MG63 (cell line): ENCODE results near the gene PTRHD1. TPM values are rescaled to one million over a fixed set of nuclear protein-coding genes. Genes with fewer than 3 reads are reported as not detected.
"Not testable (repeated sequence)": the region's sequence is repeated elsewhere in the genome, so short reads cannot be mapped to it uniquely, and the experiment has no call there.

Experiments used
- DNase-seq: peaks from one replicate; pipeline ENCODE4 v3.0.0-alpha.2; 2020
- H3K27me3 ChIP-seq: fragments of 250-450 bp; sonication (Bioruptor Pico); 2 replicates; pipeline ENCODE4 v1.5.1; 2020; ENCODE audit warnings: mild to moderate bottlenecking, moderate library complexity
- H3K36me3 ChIP-seq: fragments of 250-450 bp; sonication (Bioruptor Pico); 2 replicates; pipeline ENCODE4 v1.5.1; 2020; ENCODE audit warnings: mild to moderate bottlenecking, moderate library complexity
- H3K4me3 ChIP-seq: fragments of 250-450 bp; sonication (Bioruptor Pico); 2 replicates; pipeline ENCODE4 v1.5.1; 2020; ENCODE audit warnings: mild to moderate bottlenecking, moderate library complexity
- H3K9me3 ChIP-seq: fragments of 250-450 bp; sonication (Bioruptor Pico); 2 replicates; pipeline ENCODE4 v1.5.1; 2020; ENCODE audit warnings: mild to moderate bottlenecking, moderate library complexity
- total RNA-seq: library from RNA; depleted of rRNA; stranded (reverse); fragments of >200 nt; shearing (Covaris generic); gene quantifications from 2 replicates; pipeline ENCODE4 v1.2.3, GENCODE V29; 2014; ENCODE audit warnings: low replicate concordance

Gene PTRHD1
- total RNA-seq, 1 experiment from 2014 or later: 28.6 TPM

DNA sequence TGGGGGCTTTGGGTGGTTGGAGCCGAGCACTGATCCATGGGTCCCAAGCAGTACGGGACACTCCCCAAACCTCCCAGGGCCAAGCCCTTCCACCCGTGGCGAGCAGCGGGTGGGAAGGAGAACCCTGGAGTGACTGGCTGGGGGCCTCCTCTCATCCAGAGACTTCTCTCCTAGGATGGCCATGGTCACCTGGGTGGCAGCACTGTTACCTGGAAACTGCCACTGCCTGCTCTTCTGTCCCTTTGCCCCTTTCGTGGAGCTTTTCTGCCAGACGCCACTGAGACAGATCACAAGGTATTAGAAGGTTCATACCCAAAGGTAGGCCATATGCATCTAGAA is 27.0 kb upstream of the PTRHD1 start:
- Histone ChIP-seq H3K4me3 (no peak overlapping the region), H3K36me3 (peaks cover 76% of the 10 kb centered on the region), H3K9me3 (no peaks in the 10 kb centered on the region), H3K27me3 (no peaks in the 10 kb centered on the region)
- DNase-seq: no peak

DNA sequence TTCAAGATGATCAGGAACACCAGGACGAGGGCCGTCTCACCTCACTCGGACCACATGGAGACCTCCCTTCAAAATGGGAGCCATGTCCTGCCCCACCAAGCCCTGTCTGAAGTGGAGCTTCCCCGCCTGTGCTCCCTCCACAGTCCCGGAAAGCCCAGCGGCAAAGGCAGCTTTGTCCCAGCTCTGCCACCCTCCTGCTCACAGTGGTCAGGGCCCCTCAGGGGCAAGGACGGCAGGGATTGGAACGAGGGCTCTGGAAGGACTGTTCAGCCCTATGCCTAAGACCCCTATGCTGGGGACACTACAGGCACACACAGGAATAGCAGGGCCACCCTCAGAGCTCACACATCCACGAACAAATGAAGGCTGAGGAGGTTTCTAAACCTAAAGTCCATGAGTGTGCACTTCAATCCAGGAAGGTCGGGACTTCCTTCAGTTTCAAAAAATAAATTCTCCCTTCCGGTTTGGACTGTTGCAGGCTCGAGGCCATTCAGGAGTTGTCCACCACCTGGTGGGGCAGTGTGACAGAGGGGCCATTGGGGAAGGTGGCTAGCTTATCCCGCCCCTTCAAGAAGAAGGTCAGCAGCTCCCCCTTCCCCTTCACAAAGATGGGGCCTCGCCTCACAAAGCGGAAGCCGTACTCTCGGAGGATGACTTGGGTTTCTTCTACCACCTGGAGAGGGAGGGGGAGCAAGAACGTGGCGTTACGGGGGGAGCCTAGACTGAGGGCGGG is 26.4 kb upstream of the PTRHD1 start:
- Histone ChIP-seq H3K27me3 (no peaks in the 10 kb centered on the region), H3K36me3 (peaks cover 78% of the 10 kb centered on the region), H3K4me3 (no peak overlapping the region), H3K9me3 (no peaks in the 10 kb centered on the region)
- DNase-seq: no peak

DNA sequence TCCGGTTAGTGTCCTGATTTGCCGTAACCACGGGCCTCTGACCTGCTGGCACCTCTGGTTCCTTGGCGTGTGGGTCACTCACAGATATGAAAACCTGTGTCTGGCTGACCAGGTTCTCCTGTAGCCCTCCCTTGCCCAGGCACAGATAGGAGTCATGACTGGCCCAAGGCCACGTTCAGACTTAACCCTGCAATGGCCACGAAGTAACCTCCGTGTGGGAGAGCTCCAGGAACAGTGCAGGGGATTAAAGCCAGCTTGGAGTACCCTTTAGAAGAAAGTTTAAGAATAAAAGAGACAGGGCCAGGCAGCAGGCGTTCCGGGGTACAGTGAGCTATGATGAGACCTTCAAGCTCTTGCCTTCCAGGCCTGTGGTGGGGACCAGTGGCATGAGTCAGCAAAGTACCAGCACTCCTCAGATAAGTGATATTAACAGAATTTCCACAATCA is 25.6 kb upstream of the PTRHD1 start:
- H3K36me3 ChIP-seq: peaks cover 80% of the 10 kb centered on the region

DNA sequence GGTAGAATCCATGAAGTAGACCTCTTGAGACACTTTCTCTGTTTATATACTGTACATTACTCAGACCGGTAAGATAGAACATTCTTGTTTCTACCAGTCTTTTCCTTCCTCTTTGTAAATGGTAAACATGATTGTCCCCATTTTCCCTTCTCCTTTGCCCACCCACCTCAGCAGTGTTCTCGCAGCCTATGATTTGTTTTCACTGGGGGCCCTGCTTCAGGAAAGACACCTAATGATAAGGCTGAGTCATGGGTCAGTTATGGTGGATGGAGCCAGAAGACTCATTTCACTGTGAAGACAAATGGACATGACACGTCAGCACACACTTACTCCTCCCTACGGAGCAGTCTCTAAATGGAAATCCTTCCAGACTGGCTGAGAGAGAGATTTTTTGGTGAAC is 23.7 kb upstream of the PTRHD1 start:
- H3K36me3 ChIP-seq: peaks cover 80% of the 10 kb centered on the region
- no peaks in the 10 kb centered on the region for H3K9me3 ChIP-seq
- H3K4me3 ChIP-seq: no peak overlapping the region
- H3K27me3 ChIP-seq: no peaks in the 10 kb centered on the region
- DNase-seq: no peak

More for the DNA sequence above, 25.6 kb upstream of the PTRHD1 start:
- Histone ChIP-seq H3K9me3 (no peaks in the 10 kb centered on the region), H3K27me3 (no peaks in the 10 kb centered on the region), H3K4me3 (no peak overlapping the region)
- DNase-seq: no peak

DNA sequence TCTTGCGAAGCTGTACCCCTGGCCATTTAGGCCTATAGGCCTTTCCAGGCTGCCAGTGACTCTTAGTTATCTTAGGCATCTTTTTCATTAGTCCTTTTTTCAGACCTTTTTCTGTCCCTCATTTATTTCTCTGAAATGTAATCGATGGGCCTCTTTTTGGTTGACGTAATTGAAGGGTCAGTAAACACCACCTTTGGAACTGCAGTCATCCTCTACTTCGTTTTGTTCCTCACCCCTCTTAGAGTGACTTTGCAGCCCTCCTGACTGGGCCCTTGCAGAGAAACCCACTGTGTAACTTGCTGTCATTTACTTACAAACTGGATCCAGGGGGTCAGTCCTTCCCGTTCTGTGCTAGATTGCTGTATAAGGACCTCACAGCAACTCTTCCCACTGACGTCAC is 23.2 kb upstream of the PTRHD1 start:
- H3K36me3 ChIP-seq: peaks cover 82% of the 10 kb centered on the region
- no peaks in the 10 kb centered on the region for H3K27me3 ChIP-seq
- DNase-seq: no peak
- no peak overlapping the region for H3K4me3 ChIP-seq
- H3K9me3 ChIP-seq: no peaks in the 10 kb centered on the region

DNA sequence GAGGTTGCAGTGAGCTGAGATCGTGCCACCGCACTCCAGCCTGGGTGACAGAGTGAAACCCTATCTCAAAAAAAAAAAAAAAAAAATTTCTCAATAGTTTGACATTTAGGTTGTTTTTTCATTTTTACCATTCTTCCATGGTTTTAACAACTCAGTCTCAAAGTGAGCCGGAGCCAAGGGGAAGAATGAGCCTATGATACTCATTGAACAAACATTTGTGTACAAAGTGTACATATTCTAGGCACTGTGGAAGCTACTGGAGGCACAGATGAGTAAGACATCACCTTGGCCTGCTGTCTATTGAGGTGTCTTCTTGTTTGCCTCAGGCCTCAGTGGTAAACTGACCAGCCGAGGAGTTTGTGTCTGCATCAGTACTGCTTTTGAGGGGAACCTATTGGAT is 22.0 kb upstream of the PTRHD1 start:
- no peaks in the 10 kb centered on the region for H3K27me3 ChIP-seq
- no peak overlapping the region for H3K4me3 ChIP-seq
- no peaks in the 10 kb centered on the region for H3K9me3 ChIP-seq
- peaks cover 70% of the 10 kb centered on the region for H3K36me3 ChIP-seq
- DNase-seq: no peak

DNA sequence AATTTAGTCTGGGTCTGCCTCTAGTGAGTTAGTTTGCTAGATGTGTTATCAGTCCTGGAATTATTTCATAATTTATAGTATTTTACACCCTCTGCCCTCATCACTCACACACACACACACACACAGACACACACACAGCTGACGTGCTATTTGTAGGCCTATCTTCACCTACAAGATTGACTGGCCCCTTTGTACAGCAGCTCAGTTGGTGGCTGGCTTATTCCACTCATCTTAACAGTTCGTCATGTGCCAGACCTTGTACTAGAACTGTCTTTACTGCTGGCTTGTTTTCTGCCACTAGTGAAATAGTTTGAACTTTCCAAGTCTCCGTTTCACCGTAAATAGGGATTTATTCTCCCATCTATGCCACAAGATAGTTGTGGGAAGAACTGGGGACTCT is 21.3 kb upstream of the PTRHD1 start:
- DNase-seq: no peak
- H3K36me3 ChIP-seq: peaks cover 67% of the 10 kb centered on the region

DNA sequence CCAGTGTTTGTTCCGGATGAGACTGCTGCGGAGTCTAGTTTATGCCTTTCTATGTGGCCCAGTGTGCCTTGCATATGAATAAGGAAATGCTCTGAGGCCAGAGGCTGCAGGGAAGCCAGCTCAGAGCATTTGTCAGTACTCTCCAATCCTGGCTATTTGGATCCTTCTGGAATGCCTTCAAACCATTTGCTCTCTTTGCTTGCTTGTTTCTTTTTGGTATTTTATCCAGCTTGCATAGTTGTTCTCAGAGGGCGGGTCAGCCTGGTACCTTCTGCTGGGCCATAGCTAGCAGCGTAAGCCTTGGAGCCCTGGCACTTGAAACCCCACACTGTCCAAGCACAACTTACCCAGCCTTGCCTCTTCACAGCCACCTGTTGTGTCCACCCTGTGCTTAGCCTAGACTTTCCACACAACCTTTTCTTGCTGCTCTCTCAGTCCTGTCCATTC is 20.5 kb upstream of the PTRHD1 start:
- Histone ChIP-seq H3K4me3 (no peak overlapping the region), H3K27me3 (no peaks in the 10 kb centered on the region), H3K9me3 (no peaks in the 10 kb centered on the region), H3K36me3 (peaks cover 62% of the 10 kb centered on the region)
- DNase-seq: no peak

More for the DNA sequence above, 21.3 kb upstream of the PTRHD1 start:
- H3K9me3 ChIP-seq: no peaks in the 10 kb centered on the region
- H3K27me3 ChIP-seq: no peaks in the 10 kb centered on the region
- no peak overlapping the region for H3K4me3 ChIP-seq

DNA sequence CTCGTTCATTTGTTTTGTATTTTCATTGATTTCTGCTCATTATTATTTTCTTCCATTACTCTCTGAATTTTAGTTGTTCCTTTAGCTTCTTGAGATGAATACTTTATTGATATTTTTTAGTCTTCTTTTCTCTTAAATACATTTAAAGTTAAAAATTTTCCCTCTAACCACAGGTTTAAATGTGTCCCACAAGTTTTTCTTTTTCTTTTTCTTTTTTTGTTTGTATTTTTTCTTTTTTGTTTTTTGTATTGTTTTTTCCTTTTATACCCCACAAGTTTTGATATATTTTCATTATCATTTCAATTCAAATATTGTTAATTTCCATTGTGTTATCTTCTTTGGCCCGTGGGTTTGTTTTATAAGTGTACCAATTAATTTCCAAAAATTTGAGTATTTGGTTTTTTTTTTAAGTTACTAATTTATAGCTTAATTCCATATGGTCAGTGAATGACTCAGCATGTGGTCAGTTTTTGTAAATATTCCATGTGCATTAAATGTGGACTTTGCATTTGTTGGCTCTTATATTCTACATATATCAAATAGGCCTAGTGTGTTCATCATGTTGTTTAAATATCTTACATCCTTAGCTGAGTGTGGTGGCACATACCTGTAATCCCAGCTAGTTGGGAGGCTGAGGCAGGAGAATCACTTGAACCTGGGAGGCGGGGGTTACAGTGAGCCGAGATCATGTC is 16.3 kb upstream of the PTRHD1 start:
- Histone ChIP-seq H3K9me3 (no peaks in the 10 kb centered on the region), H3K4me3 (no peak overlapping the region), H3K27me3 (no peaks in the 10 kb centered on the region), H3K36me3 (peaks cover 30% of the 10 kb centered on the region)
- no peak for DNase-seq

DNA sequence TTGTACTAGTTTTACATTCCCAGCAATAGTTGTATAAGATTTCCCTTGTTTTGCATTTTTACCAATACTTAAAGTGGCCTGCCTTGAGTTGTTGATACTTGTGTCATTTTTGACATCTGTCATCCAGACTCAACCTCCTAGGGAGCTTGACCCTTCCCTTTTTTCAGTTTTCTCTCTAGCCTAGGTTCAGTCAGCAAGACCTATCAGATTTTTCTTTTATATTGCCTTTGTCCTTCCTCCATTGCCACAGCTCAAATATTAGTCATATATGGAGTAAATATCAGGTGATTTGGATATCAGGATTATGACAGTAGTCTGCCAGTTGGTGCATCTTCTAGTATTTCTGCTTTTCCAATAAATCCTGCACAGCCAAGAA is 13.5 kb upstream of the PTRHD1 start:
- Histone ChIP-seq H3K27me3 (no peaks in the 10 kb centered on the region), H3K9me3 (no peaks in the 10 kb centered on the region), H3K36me3 (peaks cover 17% of the 10 kb centered on the region), H3K4me3 (no peak overlapping the region)
- DNase-seq: no peak

DNA sequence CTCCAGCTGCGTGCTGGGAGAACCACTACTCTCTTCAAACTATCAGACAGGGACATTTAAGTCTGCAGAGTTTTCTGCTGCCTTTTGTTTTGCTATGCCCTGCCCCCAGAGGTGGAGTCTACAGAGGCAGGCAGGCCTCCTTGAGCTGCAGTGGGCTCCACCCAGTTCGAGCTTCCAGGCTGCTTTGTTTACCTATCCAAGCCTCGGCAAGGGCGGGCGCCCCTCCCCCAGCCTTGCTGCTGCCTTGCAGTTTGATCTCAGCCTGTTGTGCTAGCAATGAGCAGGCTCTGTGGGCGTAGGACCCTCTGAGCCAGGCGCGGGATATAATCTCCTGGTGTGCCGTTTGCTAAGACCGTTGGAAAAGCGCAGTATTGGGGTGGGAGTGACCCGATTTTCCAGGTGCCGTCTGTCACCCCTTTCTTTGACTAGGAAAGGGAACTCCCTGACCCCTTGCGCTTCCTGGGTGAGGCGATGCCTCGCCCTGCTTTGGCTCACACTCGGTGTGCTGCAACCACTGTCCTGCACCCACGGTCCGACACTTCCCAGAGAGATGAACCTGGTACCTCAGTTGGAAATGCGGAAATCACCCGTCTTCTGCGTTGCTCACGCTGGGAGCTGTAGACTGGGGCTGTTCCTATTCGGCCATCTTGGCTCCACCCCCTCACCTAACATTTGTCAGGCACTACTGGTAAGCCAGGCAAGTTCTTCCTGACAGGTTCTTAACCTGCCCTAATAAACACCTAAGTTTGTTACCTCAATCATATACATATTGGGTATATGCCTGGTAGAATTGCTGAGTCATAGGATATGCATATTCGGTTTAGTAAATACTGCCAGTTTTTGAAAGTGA is 12.8 kb upstream of the PTRHD1 start:
- H3K27me3 ChIP-seq, DNase-seq, H3K9me3 ChIP-seq, H3K4me3 ChIP-seq: not testable (repeated sequence)
- H3K36me3 ChIP-seq: peaks cover 21% of the 10 kb centered on the region

DNA sequence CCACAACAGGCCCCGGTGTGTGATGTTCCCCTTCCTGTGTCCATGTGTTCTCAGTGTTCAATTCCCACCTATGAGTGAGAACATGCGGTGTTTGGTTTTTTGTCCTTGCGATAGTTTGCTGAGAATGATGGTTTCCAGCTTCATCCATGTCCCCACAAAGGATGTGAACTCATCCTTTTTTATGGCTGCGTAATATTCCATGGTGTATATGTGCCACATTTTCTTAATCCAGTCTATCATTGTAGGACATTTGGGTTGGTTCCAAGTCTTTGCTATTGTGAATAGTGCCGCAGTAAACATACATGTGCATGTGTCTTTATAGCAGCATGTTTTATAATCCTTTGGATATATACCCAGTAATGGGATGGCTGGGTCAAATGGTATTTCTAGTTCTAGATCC is 7.3 kb upstream of the PTRHD1 start:
- peaks cover 65% of the 10 kb centered on the region for H3K36me3 ChIP-seq
- not testable (repeated sequence) for H3K4me3 ChIP-seq, H3K9me3 ChIP-seq, H3K27me3 ChIP-seq, DNase-seq

DNA sequence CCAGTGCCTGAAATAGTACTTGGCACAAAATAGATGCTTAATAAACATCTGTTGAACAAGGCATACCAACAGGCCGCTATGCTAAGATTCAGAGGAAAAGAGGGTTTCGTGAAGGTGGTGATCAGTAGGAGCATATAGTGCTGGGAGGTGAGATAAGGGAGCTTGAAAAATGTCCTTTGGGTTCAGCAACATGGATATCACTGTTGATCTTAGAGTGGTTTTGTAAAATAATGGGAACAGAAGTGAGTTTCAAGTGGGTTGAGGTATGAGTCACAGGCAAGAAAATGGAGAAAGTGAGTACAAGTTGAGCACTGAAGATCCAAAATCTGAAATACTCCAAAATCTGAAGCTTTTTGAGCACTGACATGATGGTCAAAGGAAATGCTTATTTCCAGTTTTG is 4.5 kb upstream of the PTRHD1 start:
- peaks cover 70% of the 10 kb centered on the region for H3K36me3 ChIP-seq
- DNase-seq: no peak
- no peaks in the 10 kb centered on the region for H3K27me3 ChIP-seq
- no peak overlapping the region for H3K4me3 ChIP-seq
- no peaks in the 10 kb centered on the region for H3K9me3 ChIP-seq

DNA sequence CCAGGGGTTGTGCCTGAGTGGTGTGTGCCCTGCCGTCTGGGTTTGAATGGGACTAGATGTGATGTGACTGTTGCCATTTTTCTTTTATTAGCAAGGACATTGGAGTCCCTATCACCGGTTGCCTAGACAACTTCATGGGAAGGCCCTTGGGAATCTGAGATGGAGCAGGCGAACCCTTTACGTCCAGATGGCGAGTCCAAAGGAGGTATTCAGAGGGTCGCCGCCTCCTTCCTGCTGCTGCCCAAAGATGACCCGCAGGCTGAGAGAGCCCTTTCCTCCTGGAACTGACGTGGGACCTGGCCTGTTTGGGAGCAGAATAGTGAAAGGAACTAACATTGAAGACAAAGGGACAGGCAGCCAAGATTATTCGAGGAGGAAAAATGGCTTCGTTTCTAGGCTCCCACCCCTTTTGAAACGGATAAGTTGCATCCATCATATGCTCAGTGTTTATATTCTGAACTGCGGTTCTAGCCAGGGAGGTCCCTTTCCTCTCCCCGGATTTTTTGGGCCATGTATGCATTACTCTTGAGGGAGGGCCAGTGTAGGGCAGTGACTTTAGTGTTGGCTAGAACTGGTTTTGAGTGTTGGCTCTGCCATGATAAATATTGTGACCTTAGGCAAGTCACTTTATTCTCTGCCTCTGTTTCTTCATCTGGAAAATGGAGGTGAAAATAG is 707 bp upstream of the PTRHD1 start:
- Histone ChIP-seq H3K27me3 (no peaks in the 10 kb centered on the region), H3K4me3 (peak overlapping the region; percentile 99), H3K9me3 (no peaks in the 10 kb centered on the region), H3K36me3 (peaks cover 50% of the 10 kb centered on the region)
- DNase-seq: peak; percentile 4

DNA sequence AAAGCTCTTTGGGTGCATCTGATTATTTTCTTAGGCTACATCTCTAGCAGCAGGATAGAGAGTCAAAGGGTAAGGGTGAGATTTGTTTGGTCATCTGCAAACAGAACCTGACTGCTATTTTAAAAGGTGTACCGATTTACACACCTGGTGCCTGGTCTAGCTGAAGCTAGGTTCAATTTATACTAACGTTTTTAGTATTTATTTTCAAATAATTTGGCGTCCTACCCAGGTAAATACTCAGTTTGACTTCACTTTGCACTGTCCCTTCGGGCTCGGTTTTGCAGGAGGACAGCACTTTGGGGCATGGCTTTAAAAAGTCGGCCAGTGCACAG is 683 bp downstream of the PTRHD1 start:
- Histone ChIP-seq H3K27me3 (no peaks in the 10 kb centered on the region), H3K9me3 (no peaks in the 10 kb centered on the region), H3K36me3 (peaks cover 38% of the 10 kb centered on the region), H3K4me3 (peak overlapping the region; percentile 99)
- no peak for DNase-seq

DNA sequence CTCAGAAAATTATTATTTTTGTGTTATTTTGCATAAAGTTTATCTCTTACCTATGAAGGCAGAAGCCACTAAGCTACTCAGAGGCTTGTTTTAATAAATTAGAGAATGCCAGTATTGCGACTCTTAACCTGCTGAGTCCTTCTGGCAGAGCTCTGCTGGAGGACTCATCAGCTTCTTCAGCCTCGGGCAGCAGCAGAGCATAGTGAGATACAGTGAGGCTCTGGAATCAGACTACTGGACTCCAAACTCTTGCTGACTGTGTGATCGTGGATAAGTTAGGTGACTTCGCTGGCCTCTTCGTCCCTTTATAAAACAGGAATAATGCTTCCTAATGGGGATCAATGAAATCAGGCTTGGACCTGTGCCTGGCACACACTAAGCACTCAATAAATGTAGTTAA is 1.7 kb downstream of the PTRHD1 start:
- DNase-seq: no peak
- no peak overlapping the region for H3K4me3 ChIP-seq
- H3K9me3 ChIP-seq: no peaks in the 10 kb centered on the region

DNA sequence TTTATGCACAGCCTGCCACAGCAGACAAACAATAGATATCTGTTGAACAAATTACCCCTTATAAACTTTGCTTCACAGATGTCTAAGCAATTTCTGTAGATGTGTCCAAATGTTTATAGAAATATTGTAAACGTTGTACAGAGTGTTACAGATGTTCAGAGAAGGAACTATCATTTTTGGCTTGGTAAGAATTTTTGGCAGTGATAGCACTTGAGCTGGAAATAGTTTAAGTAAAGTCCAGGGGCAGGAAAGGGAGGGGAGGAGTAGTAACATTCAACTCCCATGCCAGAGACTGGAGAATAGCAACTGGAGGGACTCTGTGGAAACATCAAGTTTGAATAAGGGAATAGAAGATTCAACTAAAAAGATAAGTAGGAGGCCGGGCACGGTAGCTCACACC is 4.4 kb downstream of the PTRHD1 start:
- Histone ChIP-seq H3K9me3 (peaks cover 2% of the 10 kb centered on the region; the same call in 1 of the 2 replicates), H3K36me3 (peaks cover 6% of the 10 kb centered on the region), H3K4me3 (no peak overlapping the region), H3K27me3 (no peaks in the 10 kb centered on the region)
- no peak for DNase-seq

More for the DNA sequence above, 1.7 kb downstream of the PTRHD1 start:
- no peaks in the 10 kb centered on the region for H3K27me3 ChIP-seq
- peaks cover 27% of the 10 kb centered on the region for H3K36me3 ChIP-seq
